Sigmoid colon (tissue), 4 donors: ENCODE results near the gene APBA1.

Experiments used
- CTCF ChIP-seq, 4 experiments: fragments of 450-650 bp in 3 of 4; fragments of 200-600 bp in 1 of 4; IDR thresholded peaks; one replicate each; pipeline ENCODE4 v1.5.1; 2016 to 2019; ENCODE audit warnings: antibody characterized with exemption in 4 of 4, mild to moderate bottlenecking in 3 of 4, moderate library complexity in 2 of 4
- EP300 ChIP-seq, 4 donors: sonication (generic); formaldehyde crosslinking; IDR thresholded peaks; one replicate each; pipeline ENCODE4 v1.6.1; 2017; ENCODE audit warnings: antibody characterized with exemption in 4 of 4
- POLR2A ChIP-seq, 2 donors: fragments of 450-650 bp; IDR thresholded peaks; one replicate each; pipeline ENCODE4 v1.6.1; 2016; ENCODE audit warnings: antibody characterized with exemption in 2 of 2, mild to moderate bottlenecking in 2 of 2, moderate library complexity in 2 of 2
- POLR2AphosphoS5 ChIP-seq, 4 donors: sonication (generic); formaldehyde crosslinking; IDR thresholded peaks; one replicate each; pipeline ENCODE4 v1.6.1; 2017; ENCODE audit warnings: antibody characterized with exemption in 4 of 4

- TF ChIP-seq CTCF (IDR thresholded peaks at IDR 0.05) (no peak), EP300 (IDR thresholded peaks at IDR 0.05) (no peak), POLR2AphosphoS5 (IDR thresholded peaks at IDR 0.05) (no peak), POLR2A (IDR thresholded peaks at IDR 0.05) (no peak)
Observed at GRCh38 chr9:69486498-69486897, 185.7 kb downstream of the APBA1 start.
